Measurements from ENCODE around the gene ATG101. TPM values are rescaled to one million over a fixed set of nuclear protein-coding genes. Genes with fewer than 3 reads are reported as not detected.

Gene ATG101
- 48.6 and 52.1 TPM in 2 replicates for total RNA-seq (2014; rRNA removed; shearing (Covaris generic))

- Histone ChIP-seq H3K4me3 (peak within 1 kb of the TSS; percentile 93), H3K4me1 (peaks cover 19% of the 10 kb centered on the region; the same call in 1 of the 2 replicates)
- DNase-seq = peak; percentile 95 to 98
Observed at GRCh38 chr12:52069327-52070184, at the start of gene ATG101. Gene ATG101 (plus strand): TSS chr12:52069978. CDS start chr12:52073651, 3,673 bp downstream.

GRCh38 chr12:52020539-52021336 lies 49.0 kb upstream of the ATG101 start:
- Histone ChIP-seq H3K36me3 (no peaks in the 10 kb centered on the region), H3K27ac (no peak overlapping the region), H3K27me3 (peaks cover 5% of the 10 kb centered on the region), H3K4me1 (peaks cover 5% of the 10 kb centered on the region; the same call in 1 of the 2 replicates), H3K9me3 (replicated peaks) (no peaks in the 10 kb centered on the region), H3K4me3 (no peak overlapping the region)
- DNase-seq = peak; percentile 81 to 85

More at GRCh38 chr12:52069327-52070184, at the start of gene ATG101:
- H3K36me3 ChIP-seq = 0 out of 2 replicates have a peak, but pooled peaks cover 10% of the 10 kb centered on the region
- H3K27ac ChIP-seq = peak within 1 kb of the TSS; percentile 100
- H3K27me3 ChIP-seq = no peaks in the 10 kb centered on the region
- no peaks in the 10 kb centered on the region for H3K9me3 ChIP-seq (replicated peaks)

- peaks cover 18% of the 10 kb centered on the region for H3K4me1 ChIP-seq
- H3K27me3 ChIP-seq = peaks cover 5% of the 10 kb centered on the region
- no peak overlapping the region for H3K27ac ChIP-seq
- H3K36me3 ChIP-seq = no peaks in the 10 kb centered on the region
- no peak for DNase-seq
- H3K4me3 ChIP-seq = peak overlapping the region; percentile 54
- no peaks in the 10 kb centered on the region for H3K9me3 ChIP-seq (replicated peaks)
Observed at GRCh38 chr12:52022841-52023181, 47.0 kb upstream of the ATG101 start.

GRCh38 chr12:52023182-52023975 lies 46.4 kb upstream of the ATG101 start:
- Histone ChIP-seq H3K27me3 (peaks cover 5% of the 10 kb centered on the region), H3K36me3 (no peaks in the 10 kb centered on the region), H3K4me1 (peaks cover 18% of the 10 kb centered on the region), H3K4me3 (peak overlapping the region; percentile 54), H3K27ac (no peak overlapping the region), H3K9me3 (replicated peaks) (no peaks in the 10 kb centered on the region)
- DNase-seq = peak; percentile 85 to 92

GRCh38 chr12:52023976-52024688 lies 45.6 kb upstream of the ATG101 start:
- no peak overlapping the region for H3K27ac ChIP-seq
- peaks cover 13% of the 10 kb centered on the region for H3K4me1 ChIP-seq
- H3K9me3 ChIP-seq (replicated peaks) = no peaks in the 10 kb centered on the region
- H3K27me3 ChIP-seq = peaks cover 5% of the 10 kb centered on the region
- DNase-seq = no peak
- H3K4me3 ChIP-seq = peak overlapping the region; percentile 54
- H3K36me3 ChIP-seq = no peaks in the 10 kb centered on the region

GRCh38 chr12:52024845-52025230 lies 44.9 kb upstream of the ATG101 start:
- peaks cover 5% of the 10 kb centered on the region for H3K27me3 ChIP-seq
- H3K27ac ChIP-seq = no peak overlapping the region
- H3K36me3 ChIP-seq = no peaks in the 10 kb centered on the region
- H3K4me1 ChIP-seq = peaks cover 18% of the 10 kb centered on the region
- no peaks in the 10 kb centered on the region for H3K9me3 ChIP-seq (replicated peaks)
- H3K4me3 ChIP-seq = no peak overlapping the region
- no peak for DNase-seq

GRCh38 chr12:52026263-52026662 lies 43.5 kb upstream of the ATG101 start:
- no peak overlapping the region for H3K4me3 ChIP-seq
- DNase-seq = no peak
- H3K27me3 ChIP-seq = peaks cover 5% of the 10 kb centered on the region
- no peak overlapping the region for H3K27ac ChIP-seq
- peaks cover 21% of the 10 kb centered on the region for H3K4me1 ChIP-seq
- H3K36me3 ChIP-seq = no peaks in the 10 kb centered on the region
- H3K9me3 ChIP-seq (replicated peaks) = no peaks in the 10 kb centered on the region

- H3K36me3 ChIP-seq = no peaks in the 10 kb centered on the region
- DNase-seq = no peak
- H3K27ac ChIP-seq = no peak overlapping the region
- H3K4me1 ChIP-seq = peaks cover 21% of the 10 kb centered on the region
- no peaks in the 10 kb centered on the region for H3K9me3 ChIP-seq (replicated peaks)
- no peak overlapping the region for H3K4me3 ChIP-seq
- peaks cover 5% of the 10 kb centered on the region for H3K27me3 ChIP-seq
Observed at GRCh38 chr12:52027085-52027843, 42.5 kb upstream of the ATG101 start.

GRCh38 chr12:52029685-52030084 lies 40.1 kb upstream of the ATG101 start:
- no peak overlapping the region for H3K27ac ChIP-seq
- peak; percentile 89 to 91 for DNase-seq

GRCh38 chr12:52032446-52032803 lies 37.4 kb upstream of the ATG101 start:
- H3K4me1 ChIP-seq = peaks cover 26% of the 10 kb centered on the region

More at GRCh38 chr12:52029685-52030084, 40.1 kb upstream of the ATG101 start:
- no peaks in the 10 kb centered on the region for H3K9me3 ChIP-seq (replicated peaks)
- no peak overlapping the region for H3K4me3 ChIP-seq
- H3K27me3 ChIP-seq = no peaks in the 10 kb centered on the region; the same call in none of the 2 replicates
- H3K4me1 ChIP-seq = peaks cover 31% of the 10 kb centered on the region
- no peaks in the 10 kb centered on the region for H3K36me3 ChIP-seq

GRCh38 chr12:52032804-52033445 lies 36.9 kb upstream of the ATG101 start:
- Histone ChIP-seq H3K9me3 (replicated peaks) (no peaks in the 10 kb centered on the region), H3K27ac (peak overlapping the region; percentile 51), H3K4me3 (peak overlapping the region; percentile 53), H3K27me3 (no peaks in the 10 kb centered on the region; the same call in none of the 2 replicates), H3K36me3 (no peaks in the 10 kb centered on the region), H3K4me1 (peaks cover 26% of the 10 kb centered on the region)
- peak; percentile 98 for DNase-seq

More at GRCh38 chr12:52032446-52032803, 37.4 kb upstream of the ATG101 start:
- Histone ChIP-seq H3K27ac (no peak overlapping the region), H3K36me3 (no peaks in the 10 kb centered on the region), H3K27me3 (no peaks in the 10 kb centered on the region; the same call in none of the 2 replicates), H3K9me3 (replicated peaks) (no peaks in the 10 kb centered on the region), H3K4me3 (0 out of 2 replicates have a peak overlapping the region, but pooled peaks have one; percentile 5)
- no peak for DNase-seq

GRCh38 chr12:52033446-52034140 lies 36.2 kb upstream of the ATG101 start:
- no peak for DNase-seq
- Histone ChIP-seq H3K27ac (peak overlapping the region; percentile 51), H3K4me1 (peaks cover 26% of the 10 kb centered on the region), H3K9me3 (replicated peaks) (no peaks in the 10 kb centered on the region), H3K4me3 (peak overlapping the region; percentile 53), H3K36me3 (no peaks in the 10 kb centered on the region), H3K27me3 (no peaks in the 10 kb centered on the region; the same call in none of the 2 replicates)

Measured in SJCRH30 (cell line).